Ishikawa (cell line): Measurements from ENCODE around the gene HHIPL1.

Experiments used
- CEBPB ChIP-seq: IDR thresholded peaks from 2 replicates; pipeline ENCODE4 v1.6.1; 2012
- CREB1 ChIP-seq: IDR thresholded peaks from 2 replicates; pipeline ENCODE4 v1.6.1; 2012; ENCODE audit warnings: low read depth
- EGR1 ChIP-seq: IDR thresholded peaks from 2 replicates; pipeline ENCODE4 v1.6.1; 2012
- EP300 ChIP-seq: IDR thresholded peaks from 2 replicates; pipeline ENCODE4 v1.6.1; 2012; ENCODE audit warnings: borderline replicate concordance
- FOXM1 ChIP-seq: IDR thresholded peaks from 2 replicates; pipeline ENCODE4 v1.6.1; 2012; ENCODE audit warnings: low read depth, borderline replicate concordance
- NFIC ChIP-seq: IDR thresholded peaks from 2 replicates; pipeline ENCODE4 v1.6.1; 2012
- RAD21 ChIP-seq: IDR thresholded peaks from 2 replicates; pipeline ENCODE4 v1.6.1; 2012; ENCODE audit warnings: low read depth
- TAF1 ChIP-seq: IDR thresholded peaks from 2 replicates; pipeline ENCODE4 v1.6.1; 2012; ENCODE audit warnings: low read depth, mild to moderate bottlenecking
- TCF12 ChIP-seq: IDR thresholded peaks from 2 replicates; pipeline ENCODE4 v1.6.1; 2012; ENCODE audit warnings: low read depth
- TEAD4 ChIP-seq: IDR thresholded peaks from 2 replicates; pipeline ENCODE4 v1.6.1; 2012
- YY1 ChIP-seq: IDR thresholded peaks from 2 replicates; pipeline ENCODE4 v1.6.1; 2012; ENCODE audit warnings: low read depth
- ZBTB7A ChIP-seq: IDR thresholded peaks from 2 replicates; pipeline ENCODE4 v1.6.1; 2012; ENCODE audit warnings: low read depth
- TF ChIP-seq, protein P1 (sequence below): IDR thresholded peaks from 2 replicates; pipeline ENCODE4 v1.6.1; 2012
- TF ChIP-seq, protein P2 (sequence below): IDR thresholded peaks from 2 replicates; pipeline ENCODE4 v1.6.1; 2012; ENCODE audit warnings: low read depth, mild to moderate bottlenecking
- TF ChIP-seq, protein P3 (sequence below): IDR thresholded peaks from 2 replicates; pipeline ENCODE4 v1.6.1; 2012

Gene HHIPL1

GRCh38 chr14:99706107-99706900, 61.4 kb downstream of the HHIPL1 start:
- no peak for TF ChIP-seq EGR1
- no peak for TF ChIP-seq NFIC
- TF ChIP-seq, protein P1, sequence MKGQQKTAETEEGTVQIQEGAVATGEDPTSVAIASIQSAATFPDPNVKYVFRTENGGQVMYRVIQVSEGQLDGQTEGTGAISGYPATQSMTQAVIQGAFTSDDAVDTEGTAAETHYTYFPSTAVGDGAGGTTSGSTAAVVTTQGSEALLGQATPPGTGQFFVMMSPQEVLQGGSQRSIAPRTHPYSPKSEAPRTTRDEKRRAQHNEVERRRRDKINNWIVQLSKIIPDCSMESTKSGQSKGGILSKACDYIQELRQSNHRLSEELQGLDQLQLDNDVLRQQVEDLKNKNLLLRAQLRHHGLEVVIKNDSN = no peak
- no peak for TF ChIP-seq YY1
- no peak for TF ChIP-seq FOXM1
- no peak for TF ChIP-seq TCF12
- TF ChIP-seq RAD21 = no peak
- TF ChIP-seq TAF1 = no peak
- TF ChIP-seq, protein P2, sequence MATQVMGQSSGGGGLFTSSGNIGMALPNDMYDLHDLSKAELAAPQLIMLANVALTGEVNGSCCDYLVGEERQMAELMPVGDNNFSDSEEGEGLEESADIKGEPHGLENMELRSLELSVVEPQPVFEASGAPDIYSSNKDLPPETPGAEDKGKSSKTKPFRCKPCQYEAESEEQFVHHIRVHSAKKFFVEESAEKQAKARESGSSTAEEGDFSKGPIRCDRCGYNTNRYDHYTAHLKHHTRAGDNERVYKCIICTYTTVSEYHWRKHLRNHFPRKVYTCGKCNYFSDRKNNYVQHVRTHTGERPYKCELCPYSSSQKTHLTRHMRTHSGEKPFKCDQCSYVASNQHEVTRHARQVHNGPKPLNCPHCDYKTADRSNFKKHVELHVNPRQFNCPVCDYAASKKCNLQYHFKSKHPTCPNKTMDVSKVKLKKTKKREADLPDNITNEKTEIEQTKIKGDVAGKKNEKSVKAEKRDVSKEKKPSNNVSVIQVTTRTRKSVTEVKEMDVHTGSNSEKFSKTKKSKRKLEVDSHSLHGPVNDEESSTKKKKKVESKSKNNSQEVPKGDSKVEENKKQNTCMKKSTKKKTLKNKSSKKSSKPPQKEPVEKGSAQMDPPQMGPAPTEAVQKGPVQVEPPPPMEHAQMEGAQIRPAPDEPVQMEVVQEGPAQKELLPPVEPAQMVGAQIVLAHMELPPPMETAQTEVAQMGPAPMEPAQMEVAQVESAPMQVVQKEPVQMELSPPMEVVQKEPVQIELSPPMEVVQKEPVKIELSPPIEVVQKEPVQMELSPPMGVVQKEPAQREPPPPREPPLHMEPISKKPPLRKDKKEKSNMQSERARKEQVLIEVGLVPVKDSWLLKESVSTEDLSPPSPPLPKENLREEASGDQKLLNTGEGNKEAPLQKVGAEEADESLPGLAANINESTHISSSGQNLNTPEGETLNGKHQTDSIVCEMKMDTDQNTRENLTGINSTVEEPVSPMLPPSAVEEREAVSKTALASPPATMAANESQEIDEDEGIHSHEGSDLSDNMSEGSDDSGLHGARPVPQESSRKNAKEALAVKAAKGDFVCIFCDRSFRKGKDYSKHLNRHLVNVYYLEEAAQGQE = no peak

DNA sequence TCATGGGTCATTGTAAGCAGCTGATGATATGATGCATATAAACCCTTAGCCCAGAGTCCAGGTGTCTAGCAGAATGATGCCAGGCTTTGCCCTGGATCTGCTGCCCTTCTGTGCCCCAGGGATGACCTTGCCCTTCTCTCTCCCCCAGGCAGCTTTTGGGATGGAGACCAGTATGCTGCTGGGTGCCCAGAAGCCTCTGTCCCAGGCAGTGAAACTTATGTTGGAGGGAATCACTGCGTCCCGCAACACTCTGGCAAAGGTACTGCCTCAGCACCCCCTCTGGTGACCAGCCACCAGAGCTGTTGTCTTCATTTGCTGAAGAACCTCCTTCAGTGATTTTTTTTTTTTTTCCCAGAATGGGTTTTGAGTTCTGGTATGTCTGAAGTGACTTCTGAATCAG, 62.5 kb downstream of the HHIPL1 start:
- TF ChIP-seq, protein P1 = no peak
- TF ChIP-seq CREB1 (no peak), EGR1 (no peak)

DNA sequence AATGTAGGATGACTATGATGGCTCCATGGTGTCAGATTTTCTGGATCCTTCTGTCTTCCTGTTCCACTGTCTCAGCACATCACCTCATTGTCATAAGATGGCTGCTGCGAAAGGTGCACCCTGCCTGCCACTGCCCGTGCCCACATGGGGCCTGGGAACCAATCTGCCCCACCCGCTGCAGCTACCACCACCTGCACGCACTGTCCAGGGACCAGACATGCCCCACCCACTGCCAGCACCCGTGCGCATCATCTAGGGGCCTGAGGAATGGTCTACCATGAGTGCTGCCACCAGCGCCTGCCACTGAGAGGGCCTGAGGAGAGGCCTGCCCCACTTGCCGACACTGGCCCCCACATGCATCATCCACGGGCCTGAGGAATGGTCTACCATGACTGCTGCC, 63.0 kb downstream of the HHIPL1 start:
- no peak for TF ChIP-seq CEBPB
- no peak for TF ChIP-seq EGR1
- no peak for TF ChIP-seq ZBTB7A
- TF ChIP-seq FOXM1 = no peak
- TF ChIP-seq EP300 = no peak
- TF ChIP-seq, protein P3, sequence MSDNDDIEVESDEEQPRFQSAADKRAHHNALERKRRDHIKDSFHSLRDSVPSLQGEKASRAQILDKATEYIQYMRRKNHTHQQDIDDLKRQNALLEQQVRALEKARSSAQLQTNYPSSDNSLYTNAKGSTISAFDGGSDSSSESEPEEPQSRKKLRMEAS = no peak
- TF ChIP-seq NFIC = no peak
- TF ChIP-seq, protein P1 = no peak
- TF ChIP-seq TCF12 = no peak
- TF ChIP-seq CREB1 = no peak
- TF ChIP-seq, protein P2 = no peak
- TF ChIP-seq TAF1 = no peak
- TF ChIP-seq TEAD4 = no peak
- no peak for TF ChIP-seq YY1
- TF ChIP-seq RAD21 = no peak

- TF ChIP-seq ZBTB7A (no peak), CREB1 (no peak), TEAD4 (no peak), EGR1 (no peak)
These were observed 63.5 kb downstream of the HHIPL1 start for GRCh38 chr14:99708449-99708848.

DNA sequence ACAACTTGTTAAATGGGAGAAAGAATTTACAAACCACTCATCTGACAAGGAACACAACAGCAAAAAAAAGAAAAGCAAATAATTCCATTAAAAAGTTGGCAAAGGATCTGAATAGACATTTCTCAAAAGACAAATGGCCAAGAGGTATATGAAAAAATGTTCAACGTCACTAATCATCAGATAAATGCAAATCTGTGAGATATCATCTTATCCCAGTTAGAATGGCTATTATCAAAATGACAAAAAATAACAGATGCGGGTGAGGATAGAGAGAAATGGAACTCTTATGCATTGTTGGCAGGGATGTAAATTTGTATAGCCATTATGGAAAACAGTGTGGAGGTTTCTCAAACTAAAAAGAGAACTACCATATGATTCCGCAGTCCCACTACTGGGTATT, 69.0 kb downstream of the HHIPL1 start:
- TF ChIP-seq TAF1 (no peak), EGR1 (no peak), RAD21 (no peak), ZBTB7A (no peak), YY1 (no peak), CREB1 (no peak)
- TF ChIP-seq, protein P3 = no peak

- no peak for TF ChIP-seq CEBPB
- no peak for TF ChIP-seq TAF1
- TF ChIP-seq, protein P3 = no peak
- TF ChIP-seq, protein P1 = no peak
- TF ChIP-seq NFIC = no peak
- no peak for TF ChIP-seq EGR1
- no peak for TF ChIP-seq EP300
- TF ChIP-seq FOXM1 = no peak
These were observed 70.5 kb downstream of the HHIPL1 start for GRCh38 chr14:99715266-99716000.
